HEK293 (cell line): ENCODE results near the gene DDX50.

Source experiments
- CTCF ChIA-PET: fragments of 350-600 bp; formaldehyde crosslinking; extraction: SDS; loops from one replicate; lab custom pipeline; 2021; ENCODE audit warnings: antibody characterized with exemption; lab: Yijun Ruan, JAX
- POLR2A ChIA-PET: fragments of 300-600 bp; formaldehyde crosslinking; extraction: SDS; loops from one replicate; lab custom pipeline; 2020; ENCODE audit warnings: antibody characterized with exemption, inconsistent platforms; lab: Yijun Ruan, JAX
- H3K27ac ChIP-seq: fragments of 200-500 bp; sonication (Bioruptor generic); 2 replicates; pipeline ENCODE4 v1.5.1; 2014; ENCODE audit warnings: low read depth, low read length, control low read depth, inconsistent platforms; ENCODE audit errors: extremely low read depth
- H3K36me3 ChIP-seq, 2 experiments: fragments of 200-500 bp in 1 of 2; sonication (Bioruptor generic) in 1 of 2; 1 replicate in 1 of 2; 2 replicates in 1 of 2; pipeline ENCODE4 v1.5.1; 2014 to 2017; ENCODE audit warnings: inconsistent platforms in 2 of 2, low read length in 2 of 2; ENCODE audit not compliant: control insufficient read depth in 2 of 2, insufficient read depth in 1 of 2
- H3K4me1 ChIP-seq: fragments of 200-500 bp; sonication (Bioruptor generic); 2 replicates; pipeline ENCODE4 v1.5.1; 2014; ENCODE audit warnings: mild to moderate bottlenecking, low read length, inconsistent platforms; ENCODE audit not compliant: control insufficient read depth, insufficient read depth
- H3K4me3 ChIP-seq: 2 replicates; pipeline ENCODE4 v1.5.1; 2011; ENCODE audit warnings: low read depth, mild to moderate bottlenecking, control low read depth, low read length, moderate library complexity
- H3K9me3 ChIP-seq: fragments of 200-500 bp; sonication (Bioruptor generic); 2 replicates; pipeline ENCODE4 v1.5.1; 2014; ENCODE audit warnings: low read depth, low read length, inconsistent platforms; ENCODE audit not compliant: control insufficient read depth, insufficient read depth
- HOXC10 ChIP-seq: sonication (generic); formaldehyde crosslinking; IDR thresholded peaks from 2 replicates; pipeline ENCODE4 v1.8.1; 2023; ENCODE audit warnings: mild to moderate bottlenecking, missing genetic modification reagents
- KLF10 ChIP-seq: fragments of 450-650 bp; IDR thresholded peaks from 2 replicates; pipeline ENCODE4 v1.5.1; 2018; ENCODE audit warnings: missing biosample characterization, mild to moderate bottlenecking, missing genetic modification characterization
- MZF1 ChIP-seq: fragments of 450-650 bp; formaldehyde crosslinking; IDR thresholded peaks from 2 replicates; pipeline ENCODE4 v1.5.1; 2017; ENCODE audit warnings: missing biosample characterization, missing genetic modification characterization, borderline replicate concordance
- OSR2 ChIP-seq: fragments of 450-650 bp; formaldehyde crosslinking; IDR thresholded peaks from 2 replicates; pipeline ENCODE4 v1.5.1; 2016; ENCODE audit warnings: missing biosample characterization, missing genetic modification characterization
- SCRT2 ChIP-seq: fragments of 450-650 bp; formaldehyde crosslinking; IDR thresholded peaks from 2 replicates; pipeline ENCODE4 v1.5.1; 2016; ENCODE audit warnings: missing biosample characterization, missing genetic modification characterization
- TRIM28 ChIP-seq: IDR thresholded peaks from 2 replicates; pipeline ENCODE4 v1.6.1; 2011; ENCODE audit warnings: low read length, control low read depth, borderline replicate concordance
- YY1 ChIP-seq: fragments of 450-650 bp; formaldehyde crosslinking; IDR thresholded peaks from 2 replicates; pipeline ENCODE4 v1.5.1; 2018; ENCODE audit warnings: missing biosample characterization, missing genetic modification characterization
- ZFP41 ChIP-seq: fragments of 450-650 bp; formaldehyde crosslinking; IDR thresholded peaks from 2 replicates; pipeline ENCODE4 v1.5.1; 2016; ENCODE audit warnings: missing biosample characterization, missing genetic modification characterization, borderline replicate concordance
- ZNF121 ChIP-seq: fragments of 450-650 bp; formaldehyde crosslinking; IDR thresholded peaks from 2 replicates; pipeline ENCODE4 v1.5.1; 2016; ENCODE audit warnings: missing biosample characterization, missing genetic modification characterization
- ZNF19 ChIP-seq: fragments of 450-650 bp; formaldehyde crosslinking; IDR thresholded peaks from 2 replicates; pipeline ENCODE4; 2016; ENCODE audit warnings: missing biosample characterization, missing genetic modification characterization, low read depth
- ZNF2 ChIP-seq: fragments of 450-650 bp; formaldehyde crosslinking; IDR thresholded peaks from 2 replicates; pipeline ENCODE4 v1.5.1; 2016; ENCODE audit warnings: missing biosample characterization, missing genetic modification characterization
- ZNF416 ChIP-seq: fragments of 450-650 bp; formaldehyde crosslinking; IDR thresholded peaks from 2 replicates; pipeline ENCODE4 v1.5.1; 2016; ENCODE audit warnings: missing biosample characterization, missing genetic modification characterization
- ZNF423 ChIP-seq: fragments of 450-650 bp; formaldehyde crosslinking; IDR thresholded peaks from 2 replicates; pipeline ENCODE4 v1.5.1; 2016; ENCODE audit warnings: missing biosample characterization, missing genetic modification characterization
- ZNF501 ChIP-seq: fragments of 450-650 bp; formaldehyde crosslinking; IDR thresholded peaks from 2 replicates; pipeline ENCODE4 v1.5.1; 2016; ENCODE audit warnings: missing biosample characterization, missing genetic modification characterization
- ZNF510 ChIP-seq: fragments of 450-650 bp; formaldehyde crosslinking; IDR thresholded peaks from 2 replicates; pipeline ENCODE4 v1.5.1; 2018; ENCODE audit warnings: mild to moderate bottlenecking, missing genetic modification characterization, missing biosample characterization; ENCODE audit not compliant: insufficient replicate concordance
- ZNF561 ChIP-seq: fragments of 450-650 bp; IDR thresholded peaks from 2 replicates; pipeline ENCODE4 v1.5.1; 2018; ENCODE audit warnings: missing biosample characterization, missing genetic modification characterization, borderline replicate concordance
- ZNF600 ChIP-seq: fragments of 450-650 bp; formaldehyde crosslinking; IDR thresholded peaks from 2 replicates; pipeline ENCODE4 v1.5.1; 2016; ENCODE audit warnings: missing biosample characterization, missing genetic modification characterization
- ZNF658 ChIP-seq: fragments of 450-650 bp; formaldehyde crosslinking; IDR thresholded peaks from 2 replicates; pipeline ENCODE4; 2016; ENCODE audit warnings: missing biosample characterization, missing genetic modification characterization
- ZNF677 ChIP-seq: fragments of 450-650 bp; IDR thresholded peaks from 2 replicates; pipeline ENCODE4 v1.5.0; 2018; ENCODE audit warnings: missing biosample characterization, mild to moderate bottlenecking, missing genetic modification characterization, moderate library complexity
- ZNF701 ChIP-seq: fragments of 450-650 bp; formaldehyde crosslinking; IDR thresholded peaks from 2 replicates; pipeline ENCODE4 v1.5.1; 2016; ENCODE audit warnings: missing biosample characterization, missing genetic modification characterization
- ZNF707 ChIP-seq: fragments of 450-650 bp; formaldehyde crosslinking; IDR thresholded peaks from 2 replicates; pipeline ENCODE4 v1.5.1; 2016; ENCODE audit warnings: missing biosample characterization, missing genetic modification characterization
- TF ChIP-seq, protein P1 (sequence below): fragments of 450-650 bp; formaldehyde crosslinking; conservative IDR thresholded peaks from 2 replicates; pipeline ENCODE4 v1.5.1; 2016; ENCODE audit warnings: low read depth, missing biosample characterization, missing genetic modification characterization
- TF ChIP-seq, protein P2 (sequence below): fragments of 450-650 bp; formaldehyde crosslinking; IDR thresholded peaks from 2 replicates; pipeline ENCODE4 v1.5.1; 2016; ENCODE audit warnings: missing biosample characterization, missing genetic modification characterization
- TF ChIP-seq, protein P3 (sequence below): fragments of 450-650 bp; formaldehyde crosslinking; IDR thresholded peaks from 2 replicates; pipeline ENCODE4 v1.5.1; 2016; ENCODE audit warnings: missing biosample characterization, missing genetic modification characterization

DDX50 gene

DNA sequence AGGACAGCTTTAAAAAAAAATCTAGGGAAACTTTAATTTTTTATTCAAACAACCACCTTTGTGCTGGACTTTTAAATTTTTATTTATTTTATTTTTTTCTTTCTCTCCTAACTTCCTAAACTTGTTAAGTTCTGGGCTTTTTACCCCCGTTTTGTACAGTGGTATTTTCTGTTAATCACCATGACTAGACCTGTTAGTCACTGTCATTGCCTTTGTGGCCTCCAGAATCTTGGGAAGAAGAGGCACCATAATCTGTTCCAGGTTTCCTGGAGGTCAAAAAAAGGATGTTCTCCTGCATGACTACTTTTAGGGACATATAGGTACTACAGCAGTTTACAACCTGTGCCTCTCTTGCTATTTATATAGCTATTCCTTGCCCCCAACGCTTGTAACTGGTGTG lies 31.1 kb upstream of the DDX50 start (continued):
- TF ChIP-seq, protein P1, sequence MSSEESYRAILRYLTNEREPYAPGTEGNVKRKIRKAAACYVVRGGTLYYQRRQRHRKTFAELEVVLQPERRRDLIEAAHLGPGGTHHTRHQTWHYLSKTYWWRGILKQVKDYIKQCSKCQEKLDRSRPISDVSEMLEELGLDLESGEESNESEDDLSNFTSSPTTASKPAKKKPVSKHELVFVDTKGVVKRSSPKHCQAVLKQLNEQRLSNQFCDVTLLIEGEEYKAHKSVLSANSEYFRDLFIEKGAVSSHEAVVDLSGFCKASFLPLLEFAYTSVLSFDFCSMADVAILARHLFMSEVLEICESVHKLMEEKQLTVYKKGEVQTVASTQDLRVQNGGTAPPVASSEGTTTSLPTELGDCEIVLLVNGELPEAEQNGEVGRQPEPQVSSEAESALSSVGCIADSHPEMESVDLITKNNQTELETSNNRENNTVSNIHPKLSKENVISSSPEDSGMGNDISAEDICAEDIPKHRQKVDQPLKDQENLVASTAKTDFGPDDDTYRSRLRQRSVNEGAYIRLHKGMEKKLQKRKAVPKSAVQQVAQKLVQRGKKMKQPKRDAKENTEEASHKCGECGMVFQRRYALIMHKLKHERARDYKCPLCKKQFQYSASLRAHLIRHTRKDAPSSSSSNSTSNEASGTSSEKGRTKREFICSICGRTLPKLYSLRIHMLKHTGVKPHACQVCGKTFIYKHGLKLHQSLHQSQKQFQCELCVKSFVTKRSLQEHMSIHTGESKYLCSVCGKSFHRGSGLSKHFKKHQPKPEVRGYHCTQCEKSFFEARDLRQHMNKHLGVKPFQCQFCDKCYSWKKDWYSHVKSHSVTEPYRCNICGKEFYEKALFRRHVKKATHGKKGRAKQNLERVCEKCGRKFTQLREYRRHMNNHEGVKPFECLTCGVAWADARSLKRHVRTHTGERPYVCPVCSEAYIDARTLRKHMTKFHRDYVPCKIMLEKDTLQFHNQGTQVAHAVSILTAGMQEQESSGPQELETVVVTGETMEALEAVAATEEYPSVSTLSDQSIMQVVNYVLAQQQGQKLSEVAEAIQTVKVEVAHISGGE = no peak
- no peak for TF ChIP-seq ZNF19 (tag by site-specific recombination)
- no peak for TF ChIP-seq KLF10 (tag by site-specific recombination)
- TF ChIP-seq SCRT2 (tag by site-specific recombination) = no peak
- TF ChIP-seq HOXC10 (CRISPR knock-in tag) = no peak
- TF ChIP-seq ZNF2 (tag by site-specific recombination) = no peak
- TF ChIP-seq, protein P2, sequence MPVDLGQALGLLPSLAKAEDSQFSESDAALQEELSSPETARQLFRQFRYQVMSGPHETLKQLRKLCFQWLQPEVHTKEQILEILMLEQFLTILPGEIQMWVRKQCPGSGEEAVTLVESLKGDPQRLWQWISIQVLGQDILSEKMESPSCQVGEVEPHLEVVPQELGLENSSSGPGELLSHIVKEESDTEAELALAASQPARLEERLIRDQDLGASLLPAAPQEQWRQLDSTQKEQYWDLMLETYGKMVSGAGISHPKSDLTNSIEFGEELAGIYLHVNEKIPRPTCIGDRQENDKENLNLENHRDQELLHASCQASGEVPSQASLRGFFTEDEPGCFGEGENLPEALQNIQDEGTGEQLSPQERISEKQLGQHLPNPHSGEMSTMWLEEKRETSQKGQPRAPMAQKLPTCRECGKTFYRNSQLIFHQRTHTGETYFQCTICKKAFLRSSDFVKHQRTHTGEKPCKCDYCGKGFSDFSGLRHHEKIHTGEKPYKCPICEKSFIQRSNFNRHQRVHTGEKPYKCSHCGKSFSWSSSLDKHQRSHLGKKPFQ (tag by site-specific recombination) = no peak
- no peak for TF ChIP-seq ZNF121 (tag by site-specific recombination)
- TF ChIP-seq ZNF423 (tag by site-specific recombination) = no peak
- no peak for TF ChIP-seq ZNF501
- TF ChIP-seq ZNF600 = no peak
- no peak for TF ChIP-seq ZNF701
- TF ChIP-seq ZNF561 (tag by site-specific recombination) = no peak

DNA sequence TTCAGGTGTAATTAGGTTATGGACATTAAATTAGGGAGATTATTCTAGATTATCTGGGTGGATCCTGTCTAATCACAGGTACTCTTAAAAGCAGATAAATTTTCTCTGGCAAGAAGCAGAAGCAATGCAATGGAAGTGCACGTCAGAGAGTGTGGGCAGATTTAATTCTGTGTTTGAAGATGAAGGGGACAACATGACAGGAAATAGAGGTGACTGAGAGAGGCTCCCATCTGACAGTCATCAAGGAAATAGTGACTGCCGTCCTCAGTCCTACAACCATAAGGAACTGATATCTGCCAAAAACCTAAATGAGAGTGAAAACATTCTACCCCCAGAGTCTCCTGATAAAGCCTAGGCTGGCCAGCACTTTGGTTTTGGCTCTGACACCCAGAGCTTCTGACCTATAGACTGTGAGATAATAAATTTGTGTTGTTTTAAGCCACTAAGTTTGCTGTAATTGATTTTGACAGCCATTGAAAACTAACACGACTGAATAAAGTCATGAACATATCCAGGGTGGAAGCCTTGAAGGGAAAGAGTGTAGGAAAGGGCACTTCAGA lies 30.5 kb upstream of the DDX50 start:
- H3K4me1 ChIP-seq = peaks cover 15% of the 10 kb centered on the region
- CTCF ChIA-PET = interaction anchor here (0.5 to 0.7 kb wide), 4 partner anchors 44 to 111 kb away, joined by 3 read pairs; no protein-coding TSS in a partner anchor
- TF ChIP-seq ZNF416 (tag by site-specific recombination) (no peak), MZF1 (tag by site-specific recombination) (no peak), YY1 (tag by site-specific recombination) (no peak), ZFP41 (tag by site-specific recombination) (no peak), ZNF510 (no peak), ZNF707 (no peak), ZNF658 (no peak), OSR2 (peak; percentile 11; the same call in 1 of the 2 replicates), TRIM28 (0 out of 2 replicates have a peak, but pooled peaks have one; percentile 13), ZNF677 (no peak)
- TF ChIP-seq, protein P3, sequence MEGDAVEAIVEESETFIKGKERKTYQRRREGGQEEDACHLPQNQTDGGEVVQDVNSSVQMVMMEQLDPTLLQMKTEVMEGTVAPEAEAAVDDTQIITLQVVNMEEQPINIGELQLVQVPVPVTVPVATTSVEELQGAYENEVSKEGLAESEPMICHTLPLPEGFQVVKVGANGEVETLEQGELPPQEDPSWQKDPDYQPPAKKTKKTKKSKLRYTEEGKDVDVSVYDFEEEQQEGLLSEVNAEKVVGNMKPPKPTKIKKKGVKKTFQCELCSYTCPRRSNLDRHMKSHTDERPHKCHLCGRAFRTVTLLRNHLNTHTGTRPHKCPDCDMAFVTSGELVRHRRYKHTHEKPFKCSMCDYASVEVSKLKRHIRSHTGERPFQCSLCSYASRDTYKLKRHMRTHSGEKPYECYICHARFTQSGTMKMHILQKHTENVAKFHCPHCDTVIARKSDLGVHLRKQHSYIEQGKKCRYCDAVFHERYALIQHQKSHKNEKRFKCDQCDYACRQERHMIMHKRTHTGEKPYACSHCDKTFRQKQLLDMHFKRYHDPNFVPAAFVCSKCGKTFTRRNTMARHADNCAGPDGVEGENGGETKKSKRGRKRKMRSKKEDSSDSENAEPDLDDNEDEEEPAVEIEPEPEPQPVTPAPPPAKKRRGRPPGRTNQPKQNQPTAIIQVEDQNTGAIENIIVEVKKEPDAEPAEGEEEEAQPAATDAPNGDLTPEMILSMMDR (tag by site-specific recombination) = no peak
- POLR2A ChIA-PET = interaction anchor here (0.6 to 1.8 kb wide), 2 partner anchors 30 to 43 kb away, joined by 3 to 7 read pairs; partner anchors contain the start of genes DDX50 and STOX1
- H3K9me3 ChIP-seq = no peaks in the 10 kb centered on the region
- peak overlapping the region; percentile 43 for H3K27ac ChIP-seq
- no peak overlapping the region for H3K4me3 ChIP-seq
- no peaks in the 10 kb centered on the region for H3K36me3 ChIP-seq
